K562 (cell line): Measurements from ENCODE around the gene CMTM1. TPM values are rescaled to one million over a fixed set of nuclear protein-coding genes. Genes with fewer than 3 reads are reported as not detected.

Experiments used
- CBX5 ChIP-seq: IDR thresholded peaks from 2 replicates; pipeline ENCODE4 v1.6.1; 2014; ENCODE audit warnings: low read depth, borderline replicate concordance
- CCNT2 ChIP-seq: IDR thresholded peaks from 2 replicates; pipeline ENCODE4 v1.6.1; 2011; ENCODE audit warnings: borderline replicate concordance, low read depth, mild to moderate bottlenecking, moderate library complexity, mixed read lengths, low read length; ENCODE audit not compliant: insufficient read length; ENCODE audit errors: extremely low read depth
- CEBPB ChIP-seq: fragments of 450-650 bp; IDR thresholded peaks from 2 replicates; pipeline ENCODE4 v1.6.1; 2016; ENCODE audit warnings: missing genetic modification characterization, missing compliant biosample characterization
- CTBP1 ChIP-seq: fragments of 450-650 bp; IDR thresholded peaks from 2 replicates; pipeline ENCODE4 v1.6.1; 2016; ENCODE audit warnings: borderline replicate concordance
- FOXK2 ChIP-seq, 2 experiments: fragments of 450-650 bp; IDR thresholded peaks in 1 of 2; conservative IDR thresholded peaks in 1 of 2; 2 replicates each; pipeline ENCODE4 v1.6.1; 2016; ENCODE audit warnings: low read depth in 2 of 2, mild to moderate bottlenecking in 1 of 2
- FUS ChIP-seq: fragments of 200-400 bp; formaldehyde crosslinking; optimal IDR thresholded peaks from 2 replicates; pipeline ENCODE3; 2017; ENCODE audit warnings: low read depth, low read length
- HDAC2 ChIP-seq: fragments of 450-650 bp; IDR thresholded peaks from 2 replicates; pipeline ENCODE4 v1.6.1; 2016; ENCODE audit warnings: mild to moderate bottlenecking
- JUN ChIP-seq, 2 experiments: sonication (generic) in 1 of 2; formaldehyde crosslinking in 1 of 2; IDR thresholded peaks; 2 replicates each; pipeline versions ENCODE4 v1.6.1 to v1.8.0; 2012 to 2022; ENCODE audit warnings: borderline replicate concordance in 2 of 2, mild to moderate bottlenecking in 2 of 2, improper control_type of control experiment in 1 of 2, low read depth in 1 of 2, low read length in 1 of 2, missing genetic modification reagents in 1 of 2
- MAFG ChIP-seq: fragments of 450-650 bp; conservative IDR thresholded peaks from 2 replicates; pipeline ENCODE4 v1.6.1; 2016; ENCODE audit warnings: missing genetic modification characterization, missing compliant biosample characterization
- MCM3 ChIP-seq: fragments of 450-650 bp; IDR thresholded peaks from 2 replicates; pipeline ENCODE4 v1.6.1; 2016
- NCOA1 ChIP-seq: fragments of 450-650 bp; IDR thresholded peaks from 2 replicates; pipeline ENCODE4 v1.6.1; 2016; ENCODE audit warnings: low read depth
- NEUROD1 ChIP-seq: fragments of 150-350 bp; IDR thresholded peaks from 2 replicates; pipeline ENCODE4 v1.6.1; 2014; ENCODE audit warnings: borderline replicate concordance, low read length, low read depth; ENCODE audit not compliant: partially characterized antibody
- POLR2B ChIP-seq: fragments of 450-650 bp; IDR thresholded peaks from 2 replicates; pipeline ENCODE4 v1.6.1; 2018; ENCODE audit warnings: low read depth; ENCODE audit not compliant: partially characterized antibody
- PPARD ChIP-seq: fragments of 250-450 bp; sonication (Bioruptor Pico); IDR thresholded peaks from 2 replicates; pipeline ENCODE4 v1.8.0; 2022; ENCODE audit warnings: inconsistent platforms, mild to moderate bottlenecking, moderate library complexity
- TARDBP ChIP-seq: fragments of 450-650 bp; IDR thresholded peaks from 2 replicates; pipeline ENCODE4 v1.6.1; 2016
- ZFPM2 ChIP-seq: fragments of 250-450 bp; sonication (Bioruptor Pico); IDR thresholded peaks from 2 replicates; pipeline ENCODE4 v1.5.1; 2022; ENCODE audit warnings: mild to moderate bottlenecking
- polyA plus RNA-seq, 8 experiments: library from polyadenylated mRNA; depleted of rRNA in 4 of 8; stranded (reverse) in 5 of 8; unstranded in 3 of 8; fragments of >200 nt; fragmentation: Nextera tagmentation in 2 of 8; fragmentation: Illumina TruSeq in 1 of 8; extraction: Ambion mirVana in 2 of 8; extraction: Trizol in 1 of 8; gene quantifications; 2 replicates each; pipeline versions ENCODE4 v1.2.1 to v1.2.3, GENCODE V29; 2011 to 2014; ENCODE audit warnings: inconsistent platforms in 1 of 8, missing spikeins in 1 of 8
- total RNA-seq, 7 experiments: library from RNA; depleted of rRNA in 6 of 7; stranded (reverse); fragments of >200 nt in 6 of 7; fragmentation: Illumina TruSeq in 2 of 7; extraction: Trizol in 2 of 7; gene quantifications; 2 replicates each; pipeline versions ENCODE4 v1.2.1 to v1.2.3, GENCODE V29; 2011 to 2021; ENCODE audit warnings: low replicate concordance in 1 of 7
- TF ChIP-seq, protein P1 (sequence below): sonication (generic); IDR thresholded peaks from 2 replicates; pipeline ENCODE4 v1.6.1; 2016
- TF ChIP-seq, protein P2 (sequence below): fragments of 450-650 bp; IDR thresholded peaks from 2 replicates; pipeline ENCODE4 v1.6.1; 2014; ENCODE audit warnings: low read depth, mild to moderate bottlenecking, moderate library complexity, borderline replicate concordance
- TF ChIP-seq, protein P3 (sequence below): fragments of 450-650 bp; formaldehyde crosslinking; IDR thresholded peaks from 2 replicates; pipeline ENCODE4 v1.4.0; 2020; ENCODE audit warnings: mild to moderate bottlenecking, moderate library complexity
- TF ChIP-seq, protein P4 (sequence below): sonication (generic); formaldehyde crosslinking; IDR thresholded peaks from 2 replicates; pipeline ENCODE4 v1.4.0; 2020; ENCODE audit warnings: mild to moderate bottlenecking, missing genetic modification reagents
- TF ChIP-seq, protein P5 (sequence below): fragments of 250-450 bp; sonication (Bioruptor Pico); IDR thresholded peaks from 2 replicates; pipeline ENCODE4 v1.5.0; 2021

Gene CMTM1
- total and polyA plus RNA-seq, 9 of the 15 experiments (the other 6 are each of a cell fraction or from before 2014, with no cell fraction given) = 0.25 to 2.6 (median 1.1) TPM; not detected in 2

DNA sequence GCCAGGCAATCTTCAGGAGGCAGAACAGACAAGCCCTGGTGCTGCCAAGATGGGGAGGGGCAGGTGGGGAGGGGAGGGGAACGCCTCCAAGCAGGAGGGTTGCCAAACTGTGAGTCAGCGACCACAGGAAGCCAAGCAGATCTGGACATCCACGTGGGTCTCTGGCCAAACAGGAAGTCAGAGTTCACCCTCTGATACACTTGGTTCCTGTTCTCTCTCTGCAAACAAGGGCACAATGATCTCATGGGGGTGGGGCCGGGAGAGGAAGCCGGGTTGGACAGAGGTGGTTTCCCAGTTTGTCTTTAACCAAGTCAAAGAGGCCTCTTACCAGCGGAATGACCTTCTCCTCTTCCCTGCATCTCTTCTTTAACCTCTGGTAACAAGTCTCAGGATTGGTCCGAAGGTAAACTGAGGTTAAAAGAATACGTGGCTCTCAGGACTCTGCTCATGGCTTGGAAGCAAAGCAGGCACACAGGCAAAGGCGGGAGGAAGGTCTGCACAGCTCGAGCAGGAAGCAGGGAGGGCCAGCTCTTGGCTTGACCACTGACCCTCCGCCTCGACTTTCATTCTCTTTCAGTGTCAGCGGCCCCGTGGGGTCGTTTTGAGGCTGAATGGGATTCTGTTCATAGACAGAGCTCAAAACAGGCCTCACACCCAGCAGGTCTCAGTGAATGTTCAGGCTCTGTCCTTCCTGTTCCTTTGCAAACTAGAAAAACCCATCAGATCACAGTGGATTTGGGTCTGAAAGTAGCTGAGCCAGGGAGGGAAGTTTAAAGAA, 49.2 kb upstream of the CMTM1 start (continued):
- TF ChIP-seq CCNT2 = peak; percentile 56
- TF ChIP-seq, protein P1, sequence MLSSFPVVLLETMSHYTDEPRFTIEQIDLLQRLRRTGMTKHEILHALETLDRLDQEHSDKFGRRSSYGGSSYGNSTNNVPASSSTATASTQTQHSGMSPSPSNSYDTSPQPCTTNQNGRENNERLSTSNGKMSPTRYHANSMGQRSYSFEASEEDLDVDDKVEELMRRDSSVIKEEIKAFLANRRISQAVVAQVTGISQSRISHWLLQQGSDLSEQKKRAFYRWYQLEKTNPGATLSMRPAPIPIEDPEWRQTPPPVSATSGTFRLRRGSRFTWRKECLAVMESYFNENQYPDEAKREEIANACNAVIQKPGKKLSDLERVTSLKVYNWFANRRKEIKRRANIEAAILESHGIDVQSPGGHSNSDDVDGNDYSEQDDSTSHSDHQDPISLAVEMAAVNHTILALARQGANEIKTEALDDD = peak; percentile 94
- TF ChIP-seq MCM3 = no peak
- peak; percentile 50 for TF ChIP-seq HDAC2
- peak; percentile 59 for TF ChIP-seq NEUROD1
- TF ChIP-seq JUN (IDR thresholded peaks at IDR 0.05; ENCODE audit: borderline replicate concordance, low read depth, low read length) = peak; percentile 97
- TF ChIP-seq JUN (CRISPR knock-in tag; IDR thresholded peaks at IDR 0.05; ENCODE audit: borderline replicate concordance) = no peak
- no peak for TF ChIP-seq FUS
- TF ChIP-seq CBX5 = no peak
- TF ChIP-seq POLR2B = peak; percentile 76
- TF ChIP-seq NCOA1 = peak; percentile 66; the same call in 1 of the 2 replicates
- TF ChIP-seq, protein P2, sequence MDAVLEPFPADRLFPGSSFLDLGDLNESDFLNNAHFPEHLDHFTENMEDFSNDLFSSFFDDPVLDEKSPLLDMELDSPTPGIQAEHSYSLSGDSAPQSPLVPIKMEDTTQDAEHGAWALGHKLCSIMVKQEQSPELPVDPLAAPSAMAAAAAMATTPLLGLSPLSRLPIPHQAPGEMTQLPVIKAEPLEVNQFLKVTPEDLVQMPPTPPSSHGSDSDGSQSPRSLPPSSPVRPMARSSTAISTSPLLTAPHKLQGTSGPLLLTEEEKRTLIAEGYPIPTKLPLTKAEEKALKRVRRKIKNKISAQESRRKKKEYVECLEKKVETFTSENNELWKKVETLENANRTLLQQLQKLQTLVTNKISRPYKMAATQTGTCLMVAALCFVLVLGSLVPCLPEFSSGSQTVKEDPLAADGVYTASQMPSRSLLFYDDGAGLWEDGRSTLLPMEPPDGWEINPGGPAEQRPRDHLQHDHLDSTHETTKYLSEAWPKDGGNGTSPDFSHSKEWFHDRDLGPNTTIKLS = 0 out of 2 replicates have a peak, but pooled peaks have one; percentile 63
- TF ChIP-seq CTBP1 = peak; percentile 57; the same call in 1 of the 2 replicates
- TF ChIP-seq, protein P3, sequence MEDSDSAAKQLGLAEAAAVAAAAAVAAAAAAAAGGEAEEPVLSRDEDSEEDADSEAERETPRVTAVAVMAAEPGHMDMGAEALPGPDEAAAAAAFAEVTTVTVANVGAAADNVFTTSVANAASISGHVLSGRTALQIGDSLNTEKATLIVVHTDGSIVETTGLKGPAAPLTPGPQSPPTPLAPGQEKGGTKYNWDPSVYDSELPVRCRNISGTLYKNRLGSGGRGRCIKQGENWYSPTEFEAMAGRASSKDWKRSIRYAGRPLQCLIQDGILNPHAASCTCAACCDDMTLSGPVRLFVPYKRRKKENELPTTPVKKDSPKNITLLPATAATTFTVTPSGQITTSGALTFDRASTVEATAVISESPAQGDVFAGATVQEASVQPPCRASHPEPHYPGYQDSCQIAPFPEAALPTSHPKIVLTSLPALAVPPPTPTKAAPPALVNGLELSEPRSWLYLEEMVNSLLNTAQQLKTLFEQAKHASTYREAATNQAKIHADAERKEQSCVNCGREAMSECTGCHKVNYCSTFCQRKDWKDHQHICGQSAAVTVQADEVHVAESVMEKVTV (CRISPR knock-in tag) = no peak
- TF ChIP-seq FOXK2 (conservative IDR thresholded peaks at IDR 0.05 in 1 of 2, IDR thresholded peaks at IDR 0.05 in 1 of 2; ENCODE audit: low read depth in 2 of 2) = peak; percentile 90 to 92
- 0 out of 2 replicates have a peak, but pooled peaks have one; percentile 11 for TF ChIP-seq MAFG (tag)
- TF ChIP-seq, protein P4, sequence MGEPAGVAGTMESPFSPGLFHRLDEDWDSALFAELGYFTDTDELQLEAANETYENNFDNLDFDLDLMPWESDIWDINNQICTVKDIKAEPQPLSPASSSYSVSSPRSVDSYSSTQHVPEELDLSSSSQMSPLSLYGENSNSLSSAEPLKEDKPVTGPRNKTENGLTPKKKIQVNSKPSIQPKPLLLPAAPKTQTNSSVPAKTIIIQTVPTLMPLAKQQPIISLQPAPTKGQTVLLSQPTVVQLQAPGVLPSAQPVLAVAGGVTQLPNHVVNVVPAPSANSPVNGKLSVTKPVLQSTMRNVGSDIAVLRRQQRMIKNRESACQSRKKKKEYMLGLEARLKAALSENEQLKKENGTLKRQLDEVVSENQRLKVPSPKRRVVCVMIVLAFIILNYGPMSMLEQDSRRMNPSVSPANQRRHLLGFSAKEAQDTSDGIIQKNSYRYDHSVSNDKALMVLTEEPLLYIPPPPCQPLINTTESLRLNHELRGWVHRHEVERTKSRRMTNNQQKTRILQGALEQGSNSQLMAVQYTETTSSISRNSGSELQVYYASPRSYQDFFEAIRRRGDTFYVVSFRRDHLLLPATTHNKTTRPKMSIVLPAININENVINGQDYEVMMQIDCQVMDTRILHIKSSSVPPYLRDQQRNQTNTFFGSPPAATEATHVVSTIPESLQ (CRISPR knock-in tag) = no peak
- TF ChIP-seq ZFPM2 = no peak
- TF ChIP-seq PPARD (CRISPR knock-in tag) = no peak
- TF ChIP-seq, protein P5, sequence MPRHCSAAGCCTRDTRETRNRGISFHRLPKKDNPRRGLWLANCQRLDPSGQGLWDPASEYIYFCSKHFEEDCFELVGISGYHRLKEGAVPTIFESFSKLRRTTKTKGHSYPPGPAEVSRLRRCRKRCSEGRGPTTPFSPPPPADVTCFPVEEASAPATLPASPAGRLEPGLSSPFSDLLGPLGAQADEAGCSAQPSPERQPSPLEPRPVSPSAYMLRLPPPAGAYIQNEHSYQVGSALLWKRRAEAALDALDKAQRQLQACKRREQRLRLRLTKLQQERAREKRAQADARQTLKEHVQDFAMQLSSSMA (CRISPR knock-in tag) = 0 out of 2 replicates have a peak, but pooled peaks have one; percentile 42
- peak; percentile 60 for TF ChIP-seq CEBPB (tag)
- TF ChIP-seq TARDBP = no peak
